Measurements from ENCODE around the gene EID1.
"Not testable (repeated sequence)": the region's sequence is repeated elsewhere in the genome, so short reads cannot be mapped to it uniquely, and the experiment has no call there.

Gene EID1

DNA sequence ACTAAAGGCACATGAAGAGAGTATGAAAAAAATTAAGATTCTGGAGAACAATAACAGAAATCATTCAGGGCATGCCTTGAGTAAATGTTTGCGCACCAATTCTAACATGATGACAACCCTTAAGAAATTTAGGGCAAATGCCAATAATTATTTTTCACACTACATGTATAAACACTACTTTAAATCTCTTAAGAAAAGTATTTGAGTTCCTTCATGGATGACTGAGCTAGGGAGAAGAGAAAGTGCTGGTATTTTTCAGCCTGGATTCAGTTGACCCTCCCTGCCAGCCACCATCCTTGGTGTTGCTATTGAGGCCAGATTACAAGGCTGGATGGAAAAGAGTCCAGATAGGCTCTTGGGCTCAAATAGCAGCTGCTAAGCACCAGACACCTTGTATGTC, 8.0 kb upstream of the EID1 start:
- no peak for DNase-seq (ENCODE audit: low spot score)

DNA sequence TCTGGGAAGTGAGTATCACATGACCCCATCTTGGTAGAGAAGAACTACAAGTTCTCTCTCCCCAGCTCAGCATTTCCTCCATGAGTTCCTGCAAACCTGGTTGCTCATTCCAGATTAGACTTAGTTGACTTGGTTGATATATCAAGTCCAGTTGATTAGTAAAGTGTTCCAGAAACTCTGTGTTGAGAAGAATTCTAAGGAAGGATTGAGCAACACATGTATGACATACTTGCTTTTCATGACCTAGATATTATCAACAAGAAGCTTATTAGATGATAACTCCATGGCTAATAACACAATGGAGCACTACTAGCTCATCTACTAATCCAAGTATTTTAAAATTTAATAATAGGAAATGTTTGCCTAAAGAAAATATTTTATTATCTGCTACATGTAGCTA, 6.4 kb upstream of the EID1 start:
- DNase-seq (ENCODE audit: low spot score) = no peak

DNA sequence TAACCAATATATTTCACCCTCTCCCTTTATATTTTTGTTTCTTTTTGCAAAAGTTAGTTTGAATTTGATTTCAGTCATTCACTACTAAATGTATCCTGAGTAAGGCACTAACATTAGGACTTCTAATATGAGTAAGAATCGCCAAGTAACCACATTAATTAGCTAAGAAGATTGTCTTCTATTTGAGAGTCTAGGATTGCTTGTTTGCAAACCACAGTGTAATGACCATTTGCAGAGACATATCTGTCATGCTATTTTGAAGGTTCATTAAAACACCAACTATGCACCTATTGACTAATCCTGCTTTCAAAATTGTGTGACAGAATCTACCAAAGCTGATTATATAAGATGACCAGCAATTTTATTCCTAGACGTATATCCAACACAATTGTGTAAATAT, 5.3 kb upstream of the EID1 start:
- no peak for DNase-seq (ENCODE audit: low spot score)

DNA sequence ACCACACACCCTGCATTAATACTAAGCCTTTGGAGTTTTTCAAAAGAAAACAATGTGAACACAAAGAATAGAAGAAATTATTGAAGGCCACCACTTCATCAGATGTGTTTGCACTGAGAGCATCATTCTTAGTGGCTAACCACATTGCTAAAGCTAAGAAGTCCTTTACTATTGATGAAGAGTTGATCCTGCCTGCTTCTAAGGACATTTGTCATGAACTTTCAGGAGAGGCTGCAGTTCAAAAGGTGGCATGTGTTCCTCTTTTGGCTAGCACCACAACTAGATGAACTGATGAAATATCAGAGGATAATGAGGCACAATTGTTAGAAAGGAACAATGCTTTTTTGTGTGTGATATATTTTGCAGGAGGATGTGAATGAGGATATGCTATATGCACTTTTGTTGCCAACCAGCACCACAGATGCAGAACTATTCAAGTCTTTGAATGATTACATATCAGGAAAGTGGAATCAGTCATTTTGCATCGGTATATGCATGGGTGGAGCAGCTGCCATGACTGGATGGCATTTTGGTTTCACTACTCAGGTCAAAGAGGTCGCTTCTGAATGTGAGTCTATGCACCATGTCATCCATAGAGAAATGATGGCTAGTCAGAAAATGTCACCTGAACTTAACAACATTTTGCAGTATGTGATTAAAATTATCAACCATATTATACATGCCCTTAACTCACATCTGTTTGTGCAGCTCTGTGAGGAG, 2.5 kb upstream of the EID1 start:
- no peak for DNase-seq (ENCODE audit: low spot score)

DNA sequence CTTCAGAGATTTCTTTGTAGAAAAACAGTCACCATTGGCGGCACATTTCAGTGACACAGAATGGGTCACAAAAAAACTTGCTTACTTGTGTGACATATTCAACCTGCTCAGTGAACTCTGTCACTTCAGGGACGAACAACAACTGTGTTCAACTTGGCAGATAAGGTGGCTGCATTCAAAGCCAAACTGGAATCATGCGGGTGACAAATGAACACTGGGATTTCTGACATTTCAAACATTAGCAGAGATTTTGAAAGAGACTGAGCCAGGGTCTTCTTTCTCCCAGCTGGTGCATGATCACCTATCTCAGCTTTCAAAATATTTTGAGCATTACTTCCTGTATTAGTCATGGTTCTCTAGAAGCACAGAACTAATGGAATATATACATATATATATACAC, 1.9 kb upstream of the EID1 start:
- no peak for DNase-seq (ENCODE audit: low spot score)

DNA sequence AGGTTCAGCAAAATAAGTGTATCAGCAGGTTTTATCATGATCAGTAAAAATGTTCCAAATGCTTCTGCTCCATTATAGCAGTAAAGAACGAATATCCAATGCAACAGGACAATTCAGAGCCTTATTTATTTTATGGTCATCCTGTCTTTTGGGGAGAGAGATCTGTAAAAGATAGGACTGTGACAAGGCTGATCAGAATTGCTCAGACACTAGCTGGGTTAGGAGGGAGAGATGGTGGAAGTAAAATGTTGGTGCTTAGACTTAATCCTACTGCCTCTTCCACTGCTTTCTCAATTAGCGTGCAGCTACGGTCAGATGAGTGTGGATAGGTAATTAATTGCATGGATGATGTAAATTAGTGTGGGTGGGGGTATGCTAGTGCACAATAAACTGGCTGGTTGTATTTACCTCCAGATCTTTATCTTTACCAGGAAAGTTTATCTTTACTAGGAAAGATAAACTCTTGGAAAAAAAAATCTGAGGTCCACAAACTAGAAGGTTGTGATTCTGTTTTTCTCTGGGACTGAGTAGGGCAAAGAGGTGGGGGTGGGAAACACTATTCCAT, 2.2 kb downstream of the EID1 start:
- DNase-seq (ENCODE audit: low spot score) = no peak

DNA sequence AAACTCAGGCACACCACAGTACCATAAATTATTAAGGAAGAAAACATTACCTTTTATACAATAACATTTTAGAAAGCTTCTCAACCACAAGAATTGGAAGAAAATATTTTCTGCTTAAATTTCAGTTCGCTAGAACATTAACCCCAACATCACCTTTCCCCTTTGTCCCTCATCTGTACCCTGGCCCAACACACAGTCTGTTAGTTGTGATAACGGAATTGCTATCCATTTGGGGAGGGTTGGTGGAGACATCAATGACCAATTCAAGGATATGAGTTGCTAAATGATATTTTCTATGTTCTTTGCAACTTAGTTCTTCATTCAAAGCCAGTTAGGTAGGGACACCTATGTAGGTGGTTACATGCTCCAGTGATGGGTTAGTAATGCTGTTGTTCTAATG, 5.8 kb downstream of the EID1 start:
- DNase-seq (ENCODE audit: low spot score) = no peak

DNA sequence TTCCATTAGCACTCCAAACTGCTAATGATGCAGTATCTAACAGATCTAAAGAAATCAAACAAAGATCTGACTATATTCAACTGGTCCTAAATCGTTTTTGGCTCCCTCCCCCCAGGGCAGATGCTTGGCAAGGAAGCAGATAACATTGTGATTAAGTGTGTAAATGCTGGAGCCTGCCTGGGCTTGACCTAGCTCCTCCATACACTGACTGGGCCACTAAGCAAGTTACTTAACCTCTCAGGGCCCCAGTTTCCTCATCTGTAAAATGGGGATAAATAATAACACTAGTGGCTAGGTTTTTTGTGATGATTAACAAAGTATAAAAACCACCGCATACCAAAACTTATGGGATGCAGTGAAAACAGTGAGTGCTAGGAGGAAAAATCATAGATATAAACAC, 9.2 kb downstream of the EID1 start:
- DNase-seq (ENCODE audit: low spot score) = no peak

DNA sequence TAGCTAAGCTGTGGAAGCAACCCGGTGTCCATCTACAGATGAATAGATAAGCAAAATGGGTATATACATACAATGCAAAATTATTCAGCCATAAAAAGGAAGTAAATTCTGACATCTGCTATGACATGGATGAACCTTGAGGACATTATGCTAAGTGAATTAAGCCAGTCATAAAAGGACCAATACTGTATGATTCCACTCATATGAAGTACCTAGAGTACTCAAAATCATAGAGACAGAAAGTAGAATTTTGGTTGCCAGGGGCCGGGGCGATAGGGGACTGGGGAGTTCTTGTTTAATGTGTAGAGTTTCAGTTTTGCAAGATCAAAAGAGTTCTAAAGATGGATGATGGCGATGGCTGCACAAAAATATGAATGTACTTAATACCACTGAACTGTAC, 10.3 kb downstream of the EID1 start:
- DNase-seq (ENCODE audit: low spot score) = no peak

DNA sequence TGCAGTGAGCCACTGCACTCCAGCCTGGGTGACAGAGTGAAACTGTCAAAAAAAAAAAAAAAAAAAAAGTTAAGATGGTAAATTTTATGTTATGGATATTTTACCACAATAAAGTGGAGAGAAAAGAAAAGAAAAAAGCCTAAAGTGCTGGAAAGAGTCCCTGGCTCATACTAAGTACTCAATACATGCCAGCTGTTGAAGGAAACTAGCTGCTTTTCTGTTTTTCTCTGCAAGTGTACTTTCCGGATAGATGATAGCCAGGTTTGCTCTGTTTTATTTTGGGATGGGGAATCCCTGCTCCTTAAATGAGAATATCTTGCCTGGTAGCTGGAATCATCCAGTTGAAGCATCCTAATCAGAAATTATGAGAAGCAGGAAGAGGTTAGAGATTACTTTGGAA, 10.9 kb downstream of the EID1 start:
- DNase-seq (ENCODE audit: low spot score) = no peak

DNA sequence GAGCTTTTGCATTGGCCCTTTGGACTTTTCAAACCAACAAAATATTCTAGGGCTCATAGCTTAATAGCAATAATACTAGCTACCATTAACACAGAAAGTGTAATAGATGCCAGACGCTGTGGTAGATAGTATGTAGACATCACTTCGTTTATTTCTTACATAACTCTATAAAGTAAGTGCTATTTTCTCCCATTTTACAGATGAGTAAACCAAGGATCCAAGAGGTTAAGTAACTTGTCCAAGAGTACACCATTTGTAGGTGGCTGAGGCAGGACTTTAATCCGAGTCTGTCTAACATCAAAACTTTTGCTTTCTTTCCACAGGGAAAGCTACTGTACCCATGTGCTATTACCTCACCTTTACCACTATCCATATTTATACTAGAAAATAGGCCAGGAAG, 12.0 kb downstream of the EID1 start:
- no peak for DNase-seq (ENCODE audit: low spot score)

DNA sequence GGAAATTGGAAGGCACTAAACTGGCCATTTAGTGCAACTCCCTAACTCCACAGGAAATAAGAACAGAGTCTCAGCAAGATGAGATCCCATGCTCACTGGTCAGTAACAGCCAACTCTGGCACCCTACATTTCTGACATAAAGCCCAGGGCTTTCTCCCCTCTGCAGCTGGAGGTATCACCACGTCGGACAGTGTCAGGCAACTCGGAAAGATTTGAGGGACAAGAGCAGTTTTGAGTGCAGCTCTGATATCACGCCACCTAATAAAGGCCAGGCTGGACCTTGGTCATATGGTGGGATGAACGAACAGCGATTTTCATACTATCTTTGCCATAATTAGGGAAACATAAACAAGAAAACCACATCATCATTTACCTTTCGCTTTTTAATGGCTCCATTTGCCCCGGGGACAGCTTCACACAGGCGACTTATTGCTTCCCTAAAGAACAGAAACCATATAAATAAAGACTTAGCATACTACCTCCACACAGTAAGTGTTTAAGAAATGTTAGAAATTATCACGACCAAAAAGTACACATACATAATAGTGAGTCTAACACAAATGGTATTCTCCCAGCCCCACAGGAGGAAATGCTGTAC, 12.5 kb downstream of the EID1 start:
- no peak for DNase-seq (ENCODE audit: low spot score)

DNA sequence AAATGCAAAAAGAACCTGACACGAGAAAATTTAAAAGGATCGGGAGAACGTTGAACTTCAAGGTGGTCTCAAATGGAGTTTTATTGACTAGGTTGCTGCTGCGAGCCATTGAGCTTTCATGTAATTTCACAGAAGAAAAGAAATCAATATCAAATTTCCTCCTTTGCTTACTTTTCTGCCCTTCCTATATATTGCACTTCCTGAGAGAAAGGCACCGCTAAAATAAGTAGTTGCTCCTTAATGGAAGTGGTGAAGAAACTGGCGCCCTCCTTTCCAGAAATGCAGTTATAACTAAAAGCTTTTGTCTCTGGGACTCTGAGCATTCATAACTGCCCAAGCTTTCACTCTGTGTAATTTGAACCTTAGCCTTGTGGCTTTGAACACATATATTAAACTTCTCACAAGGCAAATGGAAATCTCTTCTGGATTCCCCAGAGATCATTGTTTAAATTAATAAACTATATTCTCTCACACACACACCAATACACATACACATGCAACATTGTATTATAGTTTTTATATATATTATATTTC, 13.4 kb downstream of the EID1 start:
- no peak for DNase-seq (ENCODE audit: low spot score)

DNA sequence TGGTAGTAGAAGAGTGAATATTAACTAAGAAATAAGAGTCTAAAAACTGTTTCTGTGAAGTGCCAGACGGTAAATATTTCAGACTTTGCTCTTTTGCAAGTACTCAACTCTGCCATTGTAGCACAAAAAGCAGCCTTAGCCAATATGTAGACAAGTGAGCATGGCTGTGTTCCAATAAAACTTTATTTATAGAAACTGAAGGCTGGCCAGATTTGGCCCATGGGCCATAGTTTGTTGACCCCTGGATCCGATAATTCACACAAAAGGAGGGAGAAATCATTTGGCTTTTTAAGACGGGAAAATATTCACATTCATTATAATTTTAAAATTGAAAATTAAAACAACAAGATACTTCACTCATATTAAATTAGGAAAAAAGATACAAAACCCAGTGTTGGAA, 15.4 kb downstream of the EID1 start:
- DNase-seq (ENCODE audit: low spot score) = no peak

DNA sequence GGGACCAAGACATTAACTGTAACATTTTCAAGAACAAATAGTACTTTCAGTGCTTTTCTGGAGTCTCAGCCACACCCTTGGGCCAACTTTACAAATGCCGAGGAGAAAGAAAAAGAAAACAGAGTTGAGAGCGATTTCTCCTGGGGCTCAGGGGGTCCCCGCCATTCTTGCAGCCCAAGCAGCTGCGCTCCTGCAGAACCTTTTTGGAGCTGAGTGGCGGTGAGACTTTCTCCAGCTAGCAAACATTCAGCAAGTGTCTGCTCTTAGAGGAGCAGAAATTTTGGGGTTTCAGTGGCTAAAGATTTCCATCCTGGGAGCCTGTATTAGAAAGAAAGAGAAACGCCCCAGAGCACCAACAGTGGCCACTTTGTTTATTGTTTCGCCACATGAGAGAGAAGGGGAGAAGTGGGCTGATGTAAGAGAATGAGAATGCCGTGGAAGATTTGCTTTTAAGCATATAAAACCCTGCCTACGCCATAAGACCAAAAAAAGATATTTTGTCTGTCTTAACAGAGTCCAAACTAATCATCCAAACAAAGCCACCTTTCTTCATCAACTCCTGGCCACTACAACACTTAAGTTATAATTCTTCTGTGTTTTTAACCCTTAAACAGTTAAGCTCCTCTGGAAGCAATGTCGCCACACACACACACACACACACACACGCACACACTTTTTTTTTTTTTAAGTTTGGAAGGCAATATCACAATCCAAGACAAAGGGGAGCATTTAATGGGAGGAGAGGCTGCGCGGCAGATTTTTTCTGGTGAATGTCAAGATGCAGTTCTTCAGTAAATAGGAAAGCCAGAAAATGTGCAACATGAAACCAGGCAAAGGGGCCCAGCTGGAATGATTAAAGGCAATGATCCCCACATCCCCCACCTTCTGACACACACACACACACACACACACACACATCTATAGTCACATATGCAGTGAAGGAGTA, 19.2 kb downstream of the EID1 start:
- no peak for DNase-seq (ENCODE audit: low spot score)

DNA sequence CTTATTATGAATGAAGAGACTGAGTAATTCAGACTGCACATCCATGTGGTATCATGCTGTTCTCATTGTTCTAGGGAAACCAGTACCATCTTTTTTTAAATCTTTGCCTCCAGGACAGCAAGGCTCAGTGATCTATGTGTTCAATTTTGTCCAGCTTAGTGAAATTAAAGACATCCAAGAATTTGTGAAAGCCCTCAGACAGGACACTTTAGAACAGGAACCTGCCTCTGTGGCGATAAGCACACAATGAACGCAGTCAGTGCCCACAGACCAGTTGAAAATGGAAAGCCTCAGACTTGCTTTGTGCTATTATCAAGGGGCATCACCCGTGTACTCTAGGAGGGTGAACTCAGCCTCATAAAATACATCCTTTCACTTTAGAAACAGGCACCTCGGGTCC, 20.1 kb downstream of the EID1 start:
- DNase-seq (ENCODE audit: low spot score) = no peak

DNA sequence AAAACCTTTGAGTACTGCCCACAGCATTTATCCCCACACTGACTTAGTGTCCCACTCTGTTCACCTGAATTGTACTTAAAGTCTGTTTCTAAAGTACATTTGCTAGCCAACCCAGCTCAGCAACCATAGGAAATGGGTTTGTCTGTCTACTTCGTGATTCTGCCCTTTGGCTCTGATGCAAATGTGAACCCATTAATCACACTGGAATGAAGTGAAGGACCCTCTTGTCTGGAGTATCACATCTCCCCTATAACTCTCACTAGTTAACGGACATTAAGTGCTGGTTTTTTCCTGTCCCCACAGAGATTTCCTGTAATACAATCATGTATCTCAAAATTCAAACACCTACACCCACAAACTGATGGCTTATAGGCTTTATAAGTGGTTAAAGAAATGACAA, 20.5 kb downstream of the EID1 start:
- DNase-seq (ENCODE audit: low spot score) = no peak

DNA sequence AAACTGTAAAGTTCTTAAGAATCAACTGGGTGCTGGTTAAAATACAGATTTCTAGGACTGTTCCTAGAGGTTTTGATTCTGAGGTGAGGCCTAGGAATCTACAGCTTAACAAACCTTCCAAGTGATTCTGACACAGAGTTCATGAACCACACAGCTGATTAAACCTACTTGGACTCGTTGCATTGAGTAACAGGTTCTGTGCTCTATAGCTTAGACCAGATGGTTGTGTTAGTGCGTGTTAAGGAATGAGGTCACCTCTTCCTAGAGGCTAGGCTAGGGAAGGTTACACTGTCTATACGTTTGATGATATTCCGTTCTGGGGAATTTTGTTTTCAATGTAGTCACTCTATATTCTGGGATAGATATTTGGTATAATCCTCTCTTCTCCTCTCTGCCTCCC, 21.9 kb downstream of the EID1 start:
- DNase-seq (ENCODE audit: low spot score) = no peak

DNA sequence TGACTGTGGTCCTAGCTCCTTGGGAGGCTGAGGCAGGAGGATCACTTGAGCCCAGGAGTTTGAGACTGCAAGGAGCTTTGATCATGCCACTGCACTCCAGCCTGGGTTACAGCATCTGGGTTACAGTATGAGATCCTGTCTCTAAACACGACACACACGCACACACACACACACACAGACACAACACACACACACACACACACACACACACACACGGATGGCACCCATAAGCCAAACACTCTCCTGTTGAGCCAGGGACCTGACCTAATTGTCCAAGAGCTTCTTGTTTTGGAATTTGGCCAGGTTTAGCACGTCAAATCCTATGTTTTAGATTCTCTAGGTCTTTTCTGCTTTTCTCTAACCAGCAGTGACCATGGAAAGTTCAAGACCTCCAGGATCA, 26.8 kb downstream of the EID1 start:
- DNase-seq (ENCODE audit: low spot score) = no peak

DNA sequence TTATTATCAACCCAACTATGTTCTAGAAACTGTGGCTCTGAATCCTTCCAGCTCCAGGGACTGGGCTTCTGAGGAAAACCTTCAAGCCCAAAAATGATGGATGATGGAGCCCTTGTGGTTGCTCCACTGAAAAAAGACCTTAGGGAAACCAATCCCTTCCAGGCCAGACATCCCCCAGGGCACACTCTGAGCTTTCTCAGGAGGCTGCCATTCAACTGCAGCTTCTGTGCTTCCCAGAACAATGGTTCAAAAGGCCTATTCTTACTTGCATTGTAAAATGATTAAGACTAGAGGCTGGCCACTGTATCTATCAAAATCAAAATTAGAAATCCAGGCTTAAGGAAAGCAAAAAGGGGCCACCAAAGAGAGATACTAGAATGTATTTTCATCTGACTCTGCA, 27.3 kb downstream of the EID1 start:
- DNase-seq (ENCODE audit: low spot score) = no peak

DNA sequence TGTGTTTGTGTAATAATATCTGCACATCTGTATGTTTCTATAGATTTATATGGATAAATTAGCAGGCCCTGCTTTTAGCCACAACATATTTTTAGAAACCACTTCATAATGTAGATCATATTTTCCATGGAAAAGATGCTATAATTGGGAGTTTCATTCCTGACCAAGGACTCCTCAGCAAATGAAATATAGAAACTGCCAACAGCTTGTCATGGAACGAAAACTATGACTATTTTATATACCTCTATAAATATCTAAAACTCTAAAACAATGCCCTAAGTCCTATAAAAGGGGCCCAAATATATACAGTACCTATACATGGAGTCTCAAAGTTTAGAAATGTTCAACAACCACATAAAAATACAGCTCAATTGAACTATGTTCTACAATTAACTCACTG, 27.9 kb downstream of the EID1 start:
- no peak for DNase-seq (ENCODE audit: low spot score)

DNA sequence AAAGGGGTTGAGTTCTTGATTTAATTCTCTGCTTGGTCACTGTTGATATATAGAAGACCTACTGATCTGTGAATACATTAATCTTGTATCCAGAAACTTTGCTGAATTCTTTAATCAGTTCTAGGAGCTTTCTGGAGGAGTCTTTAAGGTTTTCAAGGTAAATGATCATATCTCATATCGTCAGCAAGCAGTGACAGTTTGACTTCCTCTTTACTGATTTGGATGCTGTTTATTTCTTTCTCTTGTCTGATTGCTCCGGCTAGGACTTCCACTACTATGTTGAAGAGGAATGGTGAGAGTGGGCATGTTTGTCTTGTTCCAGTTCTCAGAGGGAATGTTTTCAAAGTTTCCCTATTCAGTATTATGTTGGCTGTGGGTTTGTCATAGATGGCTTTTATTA, 31.4 kb downstream of the EID1 start:
- DNase-seq (ENCODE audit: low spot score) = not testable (repeated sequence)

DNA sequence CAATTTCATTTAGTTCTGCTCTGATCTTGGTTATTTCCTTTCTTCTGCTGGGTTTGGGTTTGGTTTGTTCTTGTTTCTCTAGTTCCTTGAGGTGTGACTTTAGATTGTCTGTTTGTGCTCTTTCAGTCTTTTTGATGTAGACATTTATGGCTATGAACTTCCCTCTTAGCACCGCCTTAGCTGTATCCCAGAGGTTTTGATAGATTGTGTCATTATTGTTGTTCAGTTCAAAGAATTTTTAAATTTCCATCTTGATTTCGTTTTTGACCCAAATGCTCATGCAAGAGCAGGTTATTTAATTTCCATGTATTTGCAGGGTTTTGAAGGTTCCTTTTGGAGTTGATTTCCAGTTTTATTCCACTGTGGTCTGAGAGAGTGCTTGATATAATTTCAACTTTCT, 32.6 kb downstream of the EID1 start:
- DNase-seq (ENCODE audit: low spot score) = not testable (repeated sequence)
